KOPT-K1 (cell line): ENCODE measurements around the gene SERPINA1.

Experiments
- H3K27ac ChIP-seq: fragments of 200-600 bp; sonication (generic); 2 replicates; pipeline ENCODE4 v1.5.1; 2016; ENCODE audit warnings: antibody characterized with exemption, mild to moderate bottlenecking, low read depth, low read length; ENCODE audit not compliant: poor library complexity, severe bottlenecking
- H3K36me3 ChIP-seq: fragments of 200-600 bp; sonication (generic); 2 replicates; pipeline ENCODE4 v1.5.1; 2017; ENCODE audit warnings: antibody characterized with exemption, mild to moderate bottlenecking, low read length, moderate library complexity; ENCODE audit not compliant: insufficient read depth
- H3K9me3 ChIP-seq: fragments of 200-600 bp; sonication (generic); 2 replicates; pipeline ENCODE4 v1.5.1; 2017; ENCODE audit warnings: antibody characterized with exemption, low read length, mild to moderate bottlenecking; ENCODE audit not compliant: insufficient read depth, poor library complexity, severe bottlenecking

The SERPINA1 gene

GRCh38 chr14:94405486-94405885 lies 17.1 kb upstream of the SERPINA1 start:
- Histone ChIP-seq H3K9me3 (no peaks in the 10 kb centered on the region), H3K27ac (no peak overlapping the region), H3K36me3 (no peaks in the 10 kb centered on the region)

GRCh38 chr14:94404561-94404960 lies 16.2 kb upstream of the SERPINA1 start:
- H3K36me3 ChIP-seq: no peaks in the 10 kb centered on the region
- no peak overlapping the region for H3K27ac ChIP-seq
- no peaks in the 10 kb centered on the region for H3K9me3 ChIP-seq

GRCh38 chr14:94403312-94403932 lies 15.0 kb upstream of the SERPINA1 start:
- H3K9me3 ChIP-seq: no peaks in the 10 kb centered on the region
- no peak overlapping the region for H3K27ac ChIP-seq
- H3K36me3 ChIP-seq: no peaks in the 10 kb centered on the region

- Histone ChIP-seq H3K27ac (no peak overlapping the region), H3K9me3 (no peaks in the 10 kb centered on the region), H3K36me3 (no peaks in the 10 kb centered on the region)
Measured at GRCh38 chr14:94401083-94401482, 12.7 kb upstream of the SERPINA1 start.

- no peak overlapping the region for H3K27ac ChIP-seq
Measured at GRCh38 chr14:94400422-94400841, 12.0 kb upstream of the SERPINA1 start.

GRCh38 chr14:94398536-94398935 lies 10.1 kb upstream of the SERPINA1 start:
- H3K36me3 ChIP-seq: no peaks in the 10 kb centered on the region
- H3K9me3 ChIP-seq: no peaks in the 10 kb centered on the region
- no peak overlapping the region for H3K27ac ChIP-seq

More at GRCh38 chr14:94400422-94400841, 12.0 kb upstream of the SERPINA1 start:
- no peaks in the 10 kb centered on the region for H3K9me3 ChIP-seq
- no peaks in the 10 kb centered on the region for H3K36me3 ChIP-seq

GRCh38 chr14:94398182-94398479 lies 9.7 kb upstream of the SERPINA1 start:
- Histone ChIP-seq H3K9me3 (no peaks in the 10 kb centered on the region), H3K27ac (no peak overlapping the region), H3K36me3 (no peaks in the 10 kb centered on the region)

GRCh38 chr14:94397289-94398181 lies 9.1 kb upstream of the SERPINA1 start:
- H3K27ac ChIP-seq: no peak overlapping the region
- H3K36me3 ChIP-seq: no peaks in the 10 kb centered on the region
- H3K9me3 ChIP-seq: no peaks in the 10 kb centered on the region

GRCh38 chr14:94396628-94397225 lies 8.3 kb upstream of the SERPINA1 start:
- Histone ChIP-seq H3K27ac (no peak overlapping the region), H3K9me3 (no peaks in the 10 kb centered on the region), H3K36me3 (no peaks in the 10 kb centered on the region)

- H3K9me3 ChIP-seq: no peaks in the 10 kb centered on the region
- no peak overlapping the region for H3K27ac ChIP-seq
- H3K36me3 ChIP-seq: no peaks in the 10 kb centered on the region
Measured at GRCh38 chr14:94395888-94396574, 7.6 kb upstream of the SERPINA1 start.

- Histone ChIP-seq H3K36me3 (no peaks in the 10 kb centered on the region), H3K27ac (no peak overlapping the region), H3K9me3 (no peaks in the 10 kb centered on the region)
Measured at GRCh38 chr14:94395282-94395887, 7.0 kb upstream of the SERPINA1 start.

- Histone ChIP-seq H3K36me3 (no peaks in the 10 kb centered on the region), H3K27ac (no peak overlapping the region), H3K9me3 (no peaks in the 10 kb centered on the region)
Measured at GRCh38 chr14:94394581-94395207, 6.3 kb upstream of the SERPINA1 start.

GRCh38 chr14:94394025-94394493 lies 5.7 kb upstream of the SERPINA1 start:
- no peak overlapping the region for H3K27ac ChIP-seq
- no peaks in the 10 kb centered on the region for H3K9me3 ChIP-seq
- no peaks in the 10 kb centered on the region for H3K36me3 ChIP-seq

- Histone ChIP-seq H3K27ac (no peak overlapping the region), H3K9me3 (no peaks in the 10 kb centered on the region), H3K36me3 (no peaks in the 10 kb centered on the region)
Measured at GRCh38 chr14:94393474-94393873, 5.1 kb upstream of the SERPINA1 start.
